Smooth muscle cell (in vitro differentiated cells): ENCODE results near the gene GRPEL1. TPM values are rescaled to one million over a fixed set of nuclear protein-coding genes. Genes with fewer than 3 reads are reported as not detected.
"Not testable (repeated sequence)": the region's sequence is repeated elsewhere in the genome, so short reads cannot be mapped to it uniquely, and the experiment has no call there.

Experiments
- DNase-seq: peaks from one replicate; lab custom pipeline; 2025; ENCODE audit not compliant: unreplicated experiment; lab: John Stamatoyannopoulos, UW
- H2AFZ ChIP-seq: fragments of 200-600 bp; sonication (generic); 2 replicates; pipeline ENCODE4 v1.6.0; 2016; ENCODE audit warnings: antibody characterized with exemption, low read depth, mild to moderate bottlenecking
- H3F3A ChIP-seq: fragments of 200-600 bp; sonication (generic); 2 replicates; pipeline ENCODE4 v1.6.0; 2017; ENCODE audit warnings: antibody characterized with exemption, low read depth
- H3K27ac ChIP-seq: fragments of 200-600 bp; sonication (generic); 2 replicates; pipeline ENCODE4 v1.5.1; 2016; ENCODE audit warnings: low read depth, mild to moderate bottlenecking
- H3K27me3 ChIP-seq: fragments of 200-600 bp; sonication (generic); 2 replicates; pipeline ENCODE4 v1.6.1; 2016; ENCODE audit warnings: low read depth, mild to moderate bottlenecking
- H3K36me3 ChIP-seq: fragments of 200-600 bp; sonication (generic); 2 replicates; pipeline ENCODE4 v1.5.1; 2016; ENCODE audit warnings: low read depth
- H3K4me1 ChIP-seq: fragments of 200-600 bp; sonication (generic); 2 replicates; pipeline ENCODE4 v1.5.1; 2016; ENCODE audit warnings: low read depth
- H3K4me2 ChIP-seq: fragments of 200-600 bp; sonication (generic); 2 replicates; pipeline ENCODE4 v1.6.0; 2016; ENCODE audit warnings: mild to moderate bottlenecking
- H3K4me3 ChIP-seq: fragments of 200-600 bp; sonication (generic); 2 replicates; pipeline ENCODE4 v1.5.1; 2016; ENCODE audit warnings: mild to moderate bottlenecking
- H3K79me2 ChIP-seq: fragments of 200-600 bp; sonication (generic); 2 replicates; pipeline ENCODE4 v1.6.0; 2016; ENCODE audit warnings: low read depth, mild to moderate bottlenecking
- H3K9ac ChIP-seq: fragments of 200-600 bp; sonication (generic); 2 replicates; pipeline ENCODE4 v1.6.0; 2016; ENCODE audit warnings: low read depth
- H3K9me3 ChIP-seq: fragments of 200-600 bp; sonication (generic); replicated peaks from 2 replicates; pipeline ENCODE4 v1.5.1; 2016; ENCODE audit warnings: low read depth
- H4K20me1 ChIP-seq: fragments of 200-600 bp; sonication (generic); 2 replicates; pipeline ENCODE4 v1.6.0; 2016; ENCODE audit warnings: low read depth
- CTCF ChIP-seq: fragments of 200-600 bp; sonication (generic); IDR thresholded peaks from 2 replicates; pipeline ENCODE4 v1.5.1; 2017; ENCODE audit warnings: borderline replicate concordance, mild to moderate bottlenecking, antibody characterized with exemption; ENCODE audit not compliant: insufficient read depth, poor library complexity, severe bottlenecking
- WGBS: methylation state at CpG from one replicate; pipeline ENCODE4 v1.1.7; 2016; ENCODE audit warnings: low lambda C conversion rate; 5-methylcytosine and 5-hydroxymethylcytosine counted together
- polyA plus RNA-seq: library from polyadenylated mRNA; unstranded; fragments of >200 nt; fragmentation: Nextera tagmentation; extraction: Ambion mirVana; gene quantifications from 2 replicates; pipeline ENCODE4 v1.2.1, GENCODE V29; 2016
- total RNA-seq: library from RNA; depleted of rRNA; stranded (reverse); fragments of >200 nt; gene quantifications from 2 replicates; pipeline ENCODE4 v1.2.3, GENCODE V29; 2014

Gene GRPEL1
- total and polyA plus RNA-seq, 2 experiments from 2014 or later = 18.6 to 40.6 TPM

GRCh38 chr4:7089213-7089986 is 21.5 kb upstream of the GRPEL1 start:
- Histone ChIP-seq H3K4me2 (no peak overlapping the region), H3K27ac (no peak overlapping the region), H3K4me3 (no peak overlapping the region), H3K9me3 (no peaks in the 10 kb centered on the region), H3F3A (no peaks in the 10 kb centered on the region), H3K27me3 (peaks cover 26% of the 10 kb centered on the region), H2AFZ (no peak overlapping the region), H3K4me1 (no peaks in the 10 kb centered on the region), H4K20me1 (no peaks in the 10 kb centered on the region), H3K9ac (no peak overlapping the region), H3K36me3 (no peaks in the 10 kb centered on the region), H3K79me2 (no peaks in the 10 kb centered on the region)
- TF ChIP-seq CTCF = no peak
- DNase-seq = no peak
- 82% methylated on average over 5 of the region's 5 CpGs for WGBS

GRCh38 chr4:7087036-7087435 is 19.2 kb upstream of the GRPEL1 start:
- Histone ChIP-seq H4K20me1 (no peaks in the 10 kb centered on the region), H3K79me2 (no peaks in the 10 kb centered on the region), H2AFZ (no peak overlapping the region), H3K27me3 (peaks cover 14% of the 10 kb centered on the region), H3K4me1 (no peaks in the 10 kb centered on the region), H3F3A (no peaks in the 10 kb centered on the region), H3K4me2 (no peak overlapping the region), H3K36me3 (no peaks in the 10 kb centered on the region), H3K9ac (no peak overlapping the region), H3K27ac (no peak overlapping the region), H3K9me3 (no peaks in the 10 kb centered on the region), H3K4me3 (no peak overlapping the region)
- no peak for DNase-seq
- WGBS = 88% methylated on average over 3 of the region's 3 CpGs
- no peak for TF ChIP-seq CTCF

- H4K20me1 ChIP-seq = no peaks in the 10 kb centered on the region
- no peak overlapping the region for H3K4me3 ChIP-seq
- no peak for DNase-seq
- no peak for TF ChIP-seq CTCF
- peaks cover 14% of the 10 kb centered on the region for H3K27me3 ChIP-seq
- no peaks in the 10 kb centered on the region for H3K4me1 ChIP-seq
- no peak overlapping the region for H3K4me2 ChIP-seq
- H3K36me3 ChIP-seq = no peaks in the 10 kb centered on the region
- 32% methylated on average over 1 of the region's 1 CpG for WGBS
- no peaks in the 10 kb centered on the region for H3F3A ChIP-seq
- H3K79me2 ChIP-seq = no peaks in the 10 kb centered on the region
- no peaks in the 10 kb centered on the region for H3K9me3 ChIP-seq
- no peak overlapping the region for H2AFZ ChIP-seq
- H3K9ac ChIP-seq = no peak overlapping the region
- H3K27ac ChIP-seq = no peak overlapping the region
Measured at GRCh38 chr4:7086384-7086783, 18.5 kb upstream of the GRPEL1 start.

GRCh38 chr4:7084564-7084961 is 16.7 kb upstream of the GRPEL1 start:
- H3K27me3 ChIP-seq, H2AFZ ChIP-seq, H3K4me2 ChIP-seq, H4K20me1 ChIP-seq, DNase-seq, H3F3A ChIP-seq, H3K9ac ChIP-seq, H3K79me2 ChIP-seq, H3K9me3 ChIP-seq, H3K36me3 ChIP-seq, H3K4me1 ChIP-seq, H3K4me3 ChIP-seq, H3K27ac ChIP-seq: not testable (repeated sequence)
- 66% methylated on average over 9 of the region's 9 CpGs for WGBS
